Ecto neural progenitor cell (in vitro differentiated cells): ENCODE data around the gene PI4KB.
"Not testable (repeated sequence)": the region's sequence is repeated elsewhere in the genome, so short reads cannot be mapped to it uniquely, and the experiment has no call there.

Experiments
- DNase-seq: peaks from one replicate; pipeline ENCODE4 v3.0.0-alpha.2; 2018; ENCODE audit warnings: low spot score

Gene PI4KB

DNA sequence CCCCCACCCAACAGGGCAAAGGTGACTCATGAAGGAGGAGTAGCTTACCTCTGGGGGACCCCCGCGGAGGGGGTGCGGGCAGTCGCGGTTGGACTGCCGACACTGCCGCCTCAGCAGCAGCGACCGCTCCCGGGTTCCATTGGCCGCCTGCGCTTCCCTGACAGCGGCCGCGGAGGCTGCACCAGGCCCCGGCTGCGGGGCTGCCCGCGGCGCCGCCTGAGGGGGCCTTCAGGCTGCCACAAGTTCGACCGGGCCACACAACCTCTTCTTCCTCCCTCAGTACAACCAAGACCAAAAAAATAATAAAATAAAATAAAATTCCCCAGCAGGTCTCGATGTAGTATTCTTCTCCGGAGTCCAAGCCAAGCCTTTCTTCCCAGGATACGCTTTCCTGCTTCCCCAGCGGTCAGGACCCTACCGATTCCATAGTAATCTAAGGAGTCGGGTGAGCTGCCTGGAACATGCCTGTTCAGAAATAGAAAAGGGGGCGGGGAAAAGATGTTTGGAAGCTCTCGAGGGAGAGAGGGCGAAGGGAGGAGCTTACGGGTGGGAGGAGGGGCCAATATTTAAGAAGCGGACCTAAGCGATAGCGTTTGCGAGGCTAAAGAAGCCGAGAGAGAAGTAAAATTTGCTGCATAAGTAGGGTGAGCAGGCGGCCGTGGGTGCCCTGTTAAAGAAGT lies at the start of gene PI4KB:
Gene PI4KB, minus strand, starts transcription at position 194 of the 680 bp plus-strand sequence. CDS start 10,935 bp downstream, outside the sequence.
- peak; percentile 90 for DNase-seq

DNA sequence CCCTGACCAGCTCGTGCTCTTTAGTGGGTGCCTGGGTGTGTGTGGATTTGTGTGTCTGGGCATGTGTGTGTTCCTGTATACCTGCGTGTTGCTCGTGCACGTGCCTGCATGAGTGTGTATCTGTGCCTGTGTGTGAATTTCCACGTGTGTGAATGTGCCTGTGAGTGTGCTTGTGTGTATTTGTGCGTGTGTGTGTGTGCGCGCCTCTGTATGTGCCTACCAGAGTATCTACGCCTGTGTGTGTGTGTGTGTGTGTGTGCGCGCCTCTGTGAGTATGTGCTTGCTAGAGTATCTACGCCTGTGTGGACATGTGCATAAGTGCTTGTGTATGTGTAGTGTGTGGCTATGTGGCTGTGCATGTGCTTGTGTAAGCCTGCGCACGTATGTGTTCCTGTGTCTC lies 46.0 kb upstream of the PI4KB start:
- no peak for DNase-seq

- DNase-seq = peak; percentile 79
Observed at GRCh38 chr1:151372058-151372934, 45.1 kb upstream of the PI4KB start, which contains the start of gene SELENBP1. TSS of gene SELENBP1 (minus strand) at chr1:151372705. CDS start at chr1:151372641, 64 bp downstream.

DNA sequence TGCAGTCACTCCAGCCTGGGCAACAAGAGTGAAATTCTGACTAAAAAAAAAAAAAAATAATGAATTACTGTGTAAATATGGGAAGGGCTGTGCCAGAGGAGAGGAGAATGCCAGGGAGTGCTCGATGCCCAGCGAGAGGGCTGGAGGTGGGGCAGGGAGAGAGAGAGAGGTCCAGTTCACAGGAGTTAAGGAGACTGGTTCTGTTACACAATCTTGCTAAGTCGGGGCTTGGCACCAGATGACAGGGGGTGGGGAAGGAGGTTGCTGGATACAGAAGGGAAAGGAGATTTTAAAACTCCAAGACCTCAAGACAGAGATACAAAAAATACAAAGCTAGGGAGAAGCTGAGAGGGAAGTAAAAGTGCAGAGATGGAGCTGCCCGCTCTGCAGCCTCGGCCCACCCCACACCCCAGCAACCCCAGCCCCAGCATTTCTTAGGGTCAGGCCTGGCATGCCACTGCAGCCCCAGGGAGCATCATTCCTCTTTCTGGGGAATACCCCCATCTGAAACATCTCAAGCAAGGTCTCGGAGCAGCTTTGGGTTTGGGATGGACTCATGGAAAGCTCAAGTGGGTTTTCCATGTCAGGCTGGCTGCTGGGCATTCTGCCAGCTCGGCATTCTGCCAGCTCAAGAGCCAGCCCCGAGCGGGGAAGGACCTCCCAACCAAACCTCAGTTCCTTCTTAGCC lies 44.3 kb upstream of the PI4KB start:
- DNase-seq = no peak

DNA sequence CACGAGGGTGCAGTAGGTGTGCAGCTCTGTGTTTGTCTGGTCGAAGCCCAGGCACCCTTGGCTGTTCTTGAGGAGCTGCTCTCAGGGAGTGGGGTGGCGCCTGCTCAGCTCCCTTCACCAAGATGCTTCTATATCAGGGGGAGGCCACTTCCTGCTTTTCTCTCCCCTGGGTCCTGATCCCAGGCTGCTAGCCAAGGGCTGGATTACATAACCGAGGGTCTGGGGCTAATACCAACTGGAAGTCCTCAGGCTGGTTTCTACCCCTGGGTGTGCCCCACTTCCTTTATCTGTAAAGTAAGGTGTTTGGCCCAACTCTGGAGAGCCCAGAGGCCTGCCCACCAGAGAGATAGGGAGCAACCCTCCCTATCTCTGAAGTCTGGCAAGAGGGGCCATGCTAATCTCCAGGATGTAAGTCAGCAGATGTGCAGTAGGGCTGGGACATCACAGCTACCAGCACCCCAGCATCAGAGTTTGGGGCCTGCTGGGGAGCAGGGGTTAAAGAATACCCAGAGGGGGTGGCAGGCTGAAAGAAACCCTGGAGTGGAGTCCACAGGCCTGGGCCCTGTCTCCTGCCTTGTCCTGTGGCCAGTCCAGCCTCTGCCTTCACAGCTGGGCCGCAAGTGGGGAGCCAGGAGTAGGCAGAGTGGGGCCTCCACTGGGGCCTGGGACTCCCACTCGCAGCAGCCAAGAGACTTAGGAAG lies 43.1 kb upstream of the PI4KB start:
- no peak for DNase-seq

DNA sequence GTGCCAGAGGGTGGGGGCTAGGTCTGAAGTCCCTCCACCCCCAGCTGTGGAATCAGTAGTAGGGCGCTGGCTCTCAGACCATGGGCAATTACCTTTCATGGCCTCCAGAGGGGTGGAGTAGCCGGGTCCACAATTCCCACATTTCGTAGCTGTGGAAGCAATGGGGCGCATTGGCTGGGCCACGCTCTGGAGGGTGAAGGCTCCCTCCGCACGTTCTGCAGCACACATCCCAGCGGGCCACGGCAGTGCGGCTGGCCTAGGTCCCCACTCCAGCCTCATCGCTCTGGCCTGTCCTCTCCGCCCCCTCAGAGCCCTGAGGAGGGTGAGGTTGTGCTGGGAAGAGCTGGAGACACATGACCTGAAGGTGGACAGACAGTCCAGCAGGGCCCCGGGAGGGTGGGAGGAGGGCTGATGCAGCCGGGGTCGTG lies 42.4 kb upstream of the PI4KB start:
- no peak for DNase-seq

DNA sequence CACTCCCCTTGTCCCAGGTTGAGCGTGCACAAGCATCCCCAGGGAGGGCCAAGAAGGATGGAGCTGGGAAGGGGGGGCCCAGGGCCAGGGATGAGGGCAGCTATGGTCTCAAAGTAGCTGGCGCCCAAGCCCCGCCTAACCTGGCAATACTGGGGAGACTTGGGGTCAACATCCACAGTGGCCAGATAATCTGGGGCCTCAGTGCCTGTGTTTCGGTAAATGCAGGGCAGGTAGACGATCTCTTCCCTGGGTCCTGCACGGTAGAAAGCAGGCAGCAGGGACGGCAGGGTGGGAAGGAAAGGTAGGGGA lies 42.0 kb upstream of the PI4KB start:
- DNase-seq = no peak

DNA sequence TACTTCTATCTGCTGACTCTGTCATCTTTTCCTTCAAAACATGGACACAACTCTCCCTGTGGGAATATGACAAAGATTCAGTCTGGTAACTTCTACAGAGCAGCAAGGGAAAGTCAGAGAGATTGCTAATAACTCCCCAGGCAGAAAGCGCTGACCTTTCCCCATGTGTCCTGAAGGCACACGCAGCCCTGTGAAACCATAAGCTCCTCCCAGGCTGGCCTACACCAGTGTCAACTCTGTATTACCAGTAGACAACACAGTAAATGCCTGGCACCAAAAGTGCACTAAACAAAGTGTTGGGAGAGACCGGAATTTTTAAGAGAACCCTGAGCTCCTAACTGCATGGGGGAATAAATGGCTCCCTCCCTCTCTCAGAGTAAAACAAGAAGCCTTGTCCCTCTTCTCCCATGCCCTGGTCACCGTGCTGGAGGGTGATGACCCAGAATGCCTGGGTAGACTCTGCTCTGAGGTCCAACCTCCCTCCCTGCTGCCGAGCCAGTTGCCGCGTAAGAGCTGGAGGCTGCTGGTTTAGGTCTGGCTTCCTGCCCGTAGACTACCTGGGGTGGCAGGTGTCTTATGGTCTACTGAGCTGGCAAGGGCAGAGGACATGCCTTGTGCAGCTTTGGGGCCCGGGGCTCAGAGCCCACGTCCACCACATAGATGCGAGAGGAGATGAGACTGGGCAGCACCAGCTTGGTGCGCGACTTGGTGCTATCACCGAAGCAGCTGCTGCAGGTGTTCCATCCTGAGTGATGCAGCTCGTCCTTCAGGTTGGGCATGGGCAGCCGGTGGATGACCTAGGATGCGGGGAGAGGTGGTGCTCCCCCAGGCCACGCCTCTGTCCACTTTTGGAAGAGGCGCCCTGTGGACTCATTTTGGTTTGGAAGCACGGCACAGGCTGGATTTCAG lies 41.4 kb upstream of the PI4KB start:
- DNase-seq = no peak

- no peak for DNase-seq
Observed at GRCh38 chr1:151367658-151368392, 40.6 kb upstream of the PI4KB start.

- DNase-seq = no peak
Observed at GRCh38 chr1:151364996-151365395, 37.8 kb upstream of the PI4KB start.

DNA sequence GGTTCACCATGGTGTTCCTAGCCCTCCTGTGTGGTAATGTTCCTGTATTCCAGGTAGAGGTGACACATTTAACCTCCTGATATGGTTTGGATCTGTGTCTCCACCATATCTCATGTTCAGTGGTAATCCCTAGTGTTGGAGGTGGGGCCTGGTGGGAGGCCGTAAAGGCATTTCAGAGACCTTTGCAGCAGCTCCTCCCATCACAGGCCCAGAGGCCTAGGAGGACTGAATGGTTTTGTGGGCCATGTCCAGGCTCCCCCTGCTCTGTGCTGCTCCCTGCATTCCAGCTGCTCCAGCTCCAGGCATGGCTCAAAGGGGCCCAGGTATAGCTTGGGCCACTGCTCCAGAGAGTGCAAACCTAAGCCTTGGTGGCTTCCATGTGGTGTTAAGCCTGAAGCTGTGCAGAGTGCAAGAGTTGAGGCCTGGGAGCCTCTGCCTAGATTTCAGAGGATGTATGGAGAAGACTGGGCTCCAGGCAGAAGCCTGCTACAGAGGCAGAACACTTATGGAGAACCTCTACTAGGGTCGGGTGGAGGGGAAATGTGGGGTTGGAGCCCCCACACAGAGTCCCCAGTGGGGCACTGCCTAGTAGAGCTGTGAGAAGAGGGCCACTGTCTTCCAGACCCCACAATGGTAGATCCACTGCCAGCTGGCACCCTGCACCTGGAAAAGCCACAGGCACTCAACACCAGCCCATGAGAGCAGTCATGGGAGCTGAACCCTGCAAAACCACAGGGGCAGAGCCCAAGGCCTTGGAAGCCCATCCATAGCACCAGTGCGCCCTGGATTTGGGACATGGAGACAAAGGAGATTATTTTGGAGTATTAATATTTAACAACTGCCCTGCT lies 35.3 kb upstream of the PI4KB start:
- no peak for DNase-seq

DNA sequence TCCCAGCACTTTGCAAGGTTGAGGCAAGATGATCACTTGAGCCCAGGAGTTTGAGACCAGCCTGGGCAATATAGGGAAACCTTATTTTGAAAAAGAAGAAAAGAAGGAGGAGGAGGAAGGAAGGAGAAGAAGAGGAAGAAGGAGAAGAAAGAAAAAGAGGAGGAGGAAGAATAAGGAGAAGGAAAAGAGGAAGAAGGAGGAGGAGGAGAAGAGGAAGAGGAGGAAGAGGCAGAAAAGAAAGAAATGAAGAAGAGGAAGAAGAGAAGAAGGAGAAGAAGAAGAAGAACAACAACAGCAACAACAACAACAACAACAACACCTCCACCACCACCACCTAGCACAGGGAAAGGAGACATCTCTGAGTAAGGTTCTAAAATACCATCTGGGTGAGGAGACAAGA lies 34.7 kb upstream of the PI4KB start:
- no peak for DNase-seq

- DNase-seq = no peak
Observed at GRCh38 chr1:151356696-151357095, 29.5 kb upstream of the PI4KB start.

DNA sequence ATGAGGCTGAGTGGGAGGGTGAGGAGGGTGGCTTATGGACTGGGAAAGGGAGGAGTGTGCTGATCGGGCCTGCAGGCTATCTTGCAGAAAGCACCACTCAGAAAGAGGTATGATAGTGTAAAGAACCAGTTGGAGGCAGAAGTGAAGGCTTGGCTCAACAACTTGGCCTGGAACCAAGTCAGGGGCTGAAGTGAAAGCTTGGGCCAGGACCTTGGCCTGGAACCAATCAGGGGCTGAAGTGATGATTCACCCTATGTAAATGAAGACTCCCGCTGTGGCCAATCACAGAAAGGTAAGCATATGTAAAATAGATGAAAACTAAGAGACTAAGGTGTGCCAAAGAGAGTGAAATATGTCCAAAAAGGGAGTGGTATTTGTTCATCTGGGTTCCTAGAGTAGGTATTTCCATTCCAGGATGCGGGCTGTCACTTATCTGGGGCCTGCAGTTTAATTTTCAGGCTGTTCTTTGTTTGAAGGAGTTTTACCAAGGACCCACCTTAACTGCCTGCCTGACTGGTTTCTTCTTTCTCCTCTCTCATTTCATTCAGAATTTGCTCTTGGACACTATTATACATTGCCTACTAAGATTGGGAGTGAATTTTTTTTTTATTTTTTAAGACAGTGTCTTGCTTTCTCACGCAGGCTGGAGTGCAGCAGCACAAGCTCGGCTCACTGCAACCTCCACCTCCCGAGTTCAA lies 25.0 kb upstream of the PI4KB start:
- DNase-seq = no peak

GRCh38 chr1:151350323-151350722 lies 23.1 kb upstream of the PI4KB start:
- DNase-seq = not testable (repeated sequence)

DNA sequence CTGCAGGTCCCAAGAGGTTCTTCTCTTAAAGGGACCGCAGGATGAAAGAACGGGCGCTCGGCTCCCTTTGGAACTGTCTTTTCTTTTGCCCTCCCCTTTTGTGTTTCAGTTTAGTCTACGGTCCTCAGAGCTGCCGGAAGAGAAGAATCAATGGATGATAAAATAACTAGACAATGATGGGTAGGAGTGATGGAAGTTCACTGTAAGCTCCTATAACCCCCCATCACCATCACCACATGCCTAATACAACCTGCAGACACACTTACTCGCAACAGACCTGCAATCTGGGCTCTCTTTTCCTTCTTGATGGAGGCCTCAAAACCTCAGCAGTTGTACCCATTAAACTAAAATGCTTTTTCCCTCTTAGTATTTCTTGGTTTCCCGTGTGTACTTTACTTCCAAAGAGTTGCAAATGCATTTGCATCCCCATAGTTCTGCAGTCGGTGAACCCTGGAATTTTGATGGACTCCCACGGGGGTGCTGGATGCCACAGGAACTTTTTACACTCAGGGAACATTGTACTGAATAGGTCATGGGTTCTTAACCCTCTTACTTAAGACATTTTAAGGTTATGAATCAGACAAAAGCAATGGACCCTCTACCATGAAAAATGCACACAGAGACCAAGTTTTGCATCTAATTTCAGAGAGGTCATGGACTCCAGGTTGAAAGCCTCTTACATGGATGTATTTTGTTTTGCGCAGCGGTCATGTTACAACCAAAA lies 20.5 kb upstream of the PI4KB start:
- no peak for DNase-seq

DNA sequence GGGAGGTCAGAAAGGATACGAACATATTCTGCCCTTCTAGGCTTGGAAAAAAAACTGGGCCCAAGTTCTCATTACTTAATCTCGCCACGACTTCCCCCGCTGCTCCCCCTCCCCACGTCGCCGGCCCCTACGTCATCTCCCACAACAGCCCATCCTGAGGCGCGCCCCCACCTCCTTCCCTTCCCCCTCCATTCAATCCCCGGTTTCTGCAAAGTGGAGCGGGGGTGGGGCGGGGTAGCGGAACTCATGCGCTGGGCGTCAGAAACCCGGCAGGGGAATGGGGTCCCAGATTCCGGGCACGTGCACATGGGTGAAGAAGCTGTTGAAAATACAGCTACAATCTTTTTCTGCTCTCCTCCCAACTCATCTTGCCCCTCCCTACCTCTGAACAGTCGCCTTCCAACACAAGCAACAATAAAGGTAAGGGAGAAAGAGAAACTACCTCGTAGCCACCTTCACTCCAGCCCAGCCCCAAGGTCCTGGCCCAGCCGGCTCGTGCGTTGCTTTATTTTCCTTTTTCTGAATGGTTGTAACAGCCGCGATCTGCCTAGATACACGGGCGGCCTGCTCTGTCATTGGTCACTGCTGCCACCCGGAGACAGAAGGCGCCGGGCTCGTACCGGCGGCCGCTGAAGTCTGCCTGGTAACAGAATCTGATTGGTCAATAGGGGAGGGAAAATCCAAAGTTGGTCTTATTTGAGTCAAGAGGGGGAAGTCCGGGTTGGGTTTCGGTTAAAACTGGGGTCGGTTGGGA lies 19.7 kb upstream of the PI4KB start, which contains the start of gene RFX5:
Gene RFX5, minus strand, starts transcription at position 484 of the 754 bp plus-strand sequence. CDS start 932 bp downstream, outside the sequence.
- DNase-seq = peak; percentile 97
